ENCODE measurements around the gene CCDC194. TPM values are rescaled to one million over a fixed set of nuclear protein-coding genes. Genes with fewer than 3 reads are reported as not detected.

The CCDC194 gene
- total RNA-seq, 1 donor from 2014 or later = 0.56 TPM

DNA sequence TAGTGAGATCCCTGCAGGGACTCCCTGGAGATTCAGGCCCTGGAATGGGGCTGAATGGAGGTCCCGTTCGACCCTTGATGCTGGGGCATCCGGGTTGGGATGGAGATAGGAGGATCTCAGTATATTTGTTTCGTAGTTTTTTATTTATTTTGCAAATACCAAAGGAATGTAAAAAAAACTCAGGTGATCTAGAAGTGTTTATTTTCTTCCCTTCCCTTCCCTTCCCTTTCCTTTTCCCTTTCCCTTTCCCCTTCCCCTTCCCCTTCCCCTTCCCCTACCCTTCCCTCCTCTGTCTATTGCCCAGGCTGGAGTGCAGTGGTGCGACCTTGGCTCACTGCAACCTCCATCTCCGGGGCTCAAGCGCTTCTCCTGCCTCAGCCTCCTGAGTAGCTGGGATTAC is 52.2 kb downstream of the CCDC194 start:
- Mint-ChIP-seq H3K27ac (no peak overlapping the region), H3K4me3 (no peak overlapping the region), H3K9me3 (no peaks in the 10 kb centered on the region), H3K4me1 (peaks cover 9% of the 10 kb centered on the region), H3K27me3 (ENCODE audit: insufficient read depth, low read depth) (peaks cover 9% of the 10 kb centered on the region), H3K36me3 (no peaks in the 10 kb centered on the region)
- TF ChIP-seq, protein P1, sequence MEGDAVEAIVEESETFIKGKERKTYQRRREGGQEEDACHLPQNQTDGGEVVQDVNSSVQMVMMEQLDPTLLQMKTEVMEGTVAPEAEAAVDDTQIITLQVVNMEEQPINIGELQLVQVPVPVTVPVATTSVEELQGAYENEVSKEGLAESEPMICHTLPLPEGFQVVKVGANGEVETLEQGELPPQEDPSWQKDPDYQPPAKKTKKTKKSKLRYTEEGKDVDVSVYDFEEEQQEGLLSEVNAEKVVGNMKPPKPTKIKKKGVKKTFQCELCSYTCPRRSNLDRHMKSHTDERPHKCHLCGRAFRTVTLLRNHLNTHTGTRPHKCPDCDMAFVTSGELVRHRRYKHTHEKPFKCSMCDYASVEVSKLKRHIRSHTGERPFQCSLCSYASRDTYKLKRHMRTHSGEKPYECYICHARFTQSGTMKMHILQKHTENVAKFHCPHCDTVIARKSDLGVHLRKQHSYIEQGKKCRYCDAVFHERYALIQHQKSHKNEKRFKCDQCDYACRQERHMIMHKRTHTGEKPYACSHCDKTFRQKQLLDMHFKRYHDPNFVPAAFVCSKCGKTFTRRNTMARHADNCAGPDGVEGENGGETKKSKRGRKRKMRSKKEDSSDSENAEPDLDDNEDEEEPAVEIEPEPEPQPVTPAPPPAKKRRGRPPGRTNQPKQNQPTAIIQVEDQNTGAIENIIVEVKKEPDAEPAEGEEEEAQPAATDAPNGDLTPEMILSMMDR (IDR thresholded peaks at IDR 0.05) = no peak
- TF ChIP-seq EZH2 (IDR thresholded peaks at IDR 0.05) = no peak
- no peak for TF ChIP-seq EZH2phosphoT487 (IDR thresholded peaks at IDR 0.05)
- Histone ChIP-seq H3K36me3 (no peaks in the 10 kb centered on the region), H3K4me3 (no peak overlapping the region), H3F3A (ENCODE audit: low read depth) (peaks cover 11% of the 10 kb centered on the region), H3K9me3 (ENCODE audit: low read depth) (no peaks in the 10 kb centered on the region), H3K4me2 (no peak overlapping the region), H4K20me1 (ENCODE audit: low read depth) (no peaks in the 10 kb centered on the region), H2AFZ (replicated peaks) (no peak overlapping the region), H3K79me2 (ENCODE audit: low read depth) (peaks cover 10% of the 10 kb centered on the region), H3K27me3 (no peaks in the 10 kb centered on the region), H3K9ac (no peak overlapping the region), H3K27ac (no peak overlapping the region), H3K4me1 (peaks cover 5% of the 10 kb centered on the region)
- DNase-seq (ENCODE audit: low spot score) = no peak

DNA sequence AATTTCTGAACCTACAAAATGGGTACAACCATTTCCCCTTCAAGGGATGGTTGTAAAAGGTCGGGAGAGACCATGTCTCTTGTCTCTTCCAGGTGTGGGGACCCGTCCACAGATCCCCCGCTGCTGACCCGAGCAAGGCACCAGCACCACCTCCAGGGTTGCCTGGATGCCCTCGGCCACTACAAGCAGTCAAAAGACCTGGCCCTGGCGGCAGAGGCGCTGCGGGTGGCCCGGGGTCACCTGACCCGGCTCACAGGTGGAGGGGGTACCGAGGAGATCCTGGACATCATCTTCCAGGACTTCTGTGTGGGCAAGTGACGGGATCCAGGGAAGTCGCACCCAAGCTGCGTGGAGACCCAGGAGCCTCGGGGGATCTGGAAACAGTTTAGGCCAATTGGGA is 52.6 kb downstream of the CCDC194 start:
- no peak overlapping the region for H3K4me2 ChIP-seq
- H3K79me2 ChIP-seq (ENCODE audit: low read depth) = peaks cover 10% of the 10 kb centered on the region
- no peaks in the 10 kb centered on the region for H3K9me3 ChIP-seq (ENCODE audit: low read depth)
- no peak overlapping the region for H3K4me3 ChIP-seq
- H3K4me1 ChIP-seq = peaks cover 5% of the 10 kb centered on the region
- Mint-ChIP-seq H3K36me3 (no peaks in the 10 kb centered on the region), H3K27me3 (ENCODE audit: insufficient read depth, low read depth) (peaks cover 9% of the 10 kb centered on the region), H3K27ac (no peak overlapping the region), H3K9me3 (no peaks in the 10 kb centered on the region), H3K4me1 (peaks cover 8% of the 10 kb centered on the region), H3K4me3 (no peak overlapping the region)
- no peak for DNase-seq (ENCODE audit: low spot score)
- H3K36me3 ChIP-seq = no peaks in the 10 kb centered on the region
- no peak overlapping the region for H3K27ac ChIP-seq
- no peak overlapping the region for H3K9ac ChIP-seq
- H4K20me1 ChIP-seq (ENCODE audit: low read depth) = no peaks in the 10 kb centered on the region
- H3K27me3 ChIP-seq = no peaks in the 10 kb centered on the region
- no peak overlapping the region for H2AFZ ChIP-seq (replicated peaks)
- peaks cover 15% of the 10 kb centered on the region for H3F3A ChIP-seq (ENCODE audit: low read depth)
- TF ChIP-seq, protein P1 (IDR thresholded peaks at IDR 0.05) = no peak
- no peak for TF ChIP-seq EZH2 (IDR thresholded peaks at IDR 0.05)
- TF ChIP-seq EZH2phosphoT487 (IDR thresholded peaks at IDR 0.05) = no peak

DNA sequence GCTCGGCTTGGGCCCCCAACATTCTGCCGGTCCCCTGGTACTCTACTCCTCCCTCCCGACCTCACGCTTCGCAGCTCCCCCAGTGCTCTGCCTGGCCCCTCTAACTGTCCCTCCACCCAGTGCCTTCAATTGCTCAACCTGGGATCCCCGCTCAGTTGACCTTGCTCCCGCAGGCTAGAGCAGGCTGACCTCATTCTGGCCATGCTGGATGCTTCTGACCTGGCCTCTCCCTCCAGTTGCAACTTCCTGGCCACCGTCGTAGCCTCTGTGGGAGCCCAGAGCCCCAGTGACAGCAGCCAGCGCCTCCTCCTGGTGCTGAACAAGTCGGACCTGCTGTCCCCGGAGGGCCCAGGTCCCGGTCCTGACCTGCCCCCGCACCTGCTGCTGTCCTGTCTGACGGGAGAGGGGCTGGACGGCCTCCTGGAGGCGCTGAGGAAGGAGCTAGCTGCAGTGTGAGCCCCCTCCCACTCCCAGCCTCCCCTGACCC is 53.1 kb downstream of the CCDC194 start:
- peaks cover 5% of the 10 kb centered on the region for H3K4me1 ChIP-seq
- no peaks in the 10 kb centered on the region for H3K27me3 ChIP-seq
- DNase-seq (ENCODE audit: low spot score) = no peak
- H3K36me3 ChIP-seq = no peaks in the 10 kb centered on the region
- Mint-ChIP-seq H3K4me1 (peaks cover 5% of the 10 kb centered on the region), H3K4me3 (no peak overlapping the region), H3K27ac (no peak overlapping the region), H3K36me3 (no peaks in the 10 kb centered on the region), H3K9me3 (no peaks in the 10 kb centered on the region), H3K27me3 (ENCODE audit: insufficient read depth, low read depth) (peaks cover 9% of the 10 kb centered on the region)
- H3K27ac ChIP-seq = no peak overlapping the region
- H3K79me2 ChIP-seq (ENCODE audit: low read depth) = peaks cover 10% of the 10 kb centered on the region
- peaks cover 18% of the 10 kb centered on the region for H3F3A ChIP-seq (ENCODE audit: low read depth)
- no peak overlapping the region for H3K4me2 ChIP-seq
- no peak overlapping the region for H3K4me3 ChIP-seq
- no peaks in the 10 kb centered on the region for H3K9me3 ChIP-seq (ENCODE audit: low read depth)
- TF ChIP-seq, protein P1 (IDR thresholded peaks at IDR 0.05) = no peak
- TF ChIP-seq EZH2phosphoT487 (IDR thresholded peaks at IDR 0.05) (no peak), EZH2 (IDR thresholded peaks at IDR 0.05) (no peak)
- H4K20me1 ChIP-seq (ENCODE audit: low read depth) = no peaks in the 10 kb centered on the region
- H3K9ac ChIP-seq = no peak overlapping the region
- no peak overlapping the region for H2AFZ ChIP-seq (replicated peaks)

Other genes with a start within 250 kb of the CCDC194 start
- 12.1 and 13.6 TPM in 2 replicates for gene USE1, start 178.8 kb downstream of the CCDC194 start, total RNA-seq (ENCODE audit: low replicate concordance)
- 4.6 and 7.7 TPM in 2 replicates for gene OCEL1, start 168.0 kb downstream of the CCDC194 start, total RNA-seq (ENCODE audit: low replicate concordance)
- 14.3 and 67.0 TPM in 2 replicates for gene NR2F6, start 148.3 kb downstream of the CCDC194 start, total RNA-seq (ENCODE audit: low replicate concordance)
- gene USHBP1, start 129.5 kb downstream of the CCDC194 start, total RNA-seq (ENCODE audit: low replicate concordance) = 0.28 and 1.1 TPM in 2 replicates
- 89.8 and 107 TPM in 2 replicates for gene BABAM1, start 126.8 kb downstream of the CCDC194 start, total RNA-seq (ENCODE audit: low replicate concordance)
- 2.3 and 3.3 TPM in 2 replicates for gene ANKLE1, start 112.3 kb downstream of the CCDC194 start, total RNA-seq (ENCODE audit: low replicate concordance)
- 4.6 and 13.3 TPM in 2 replicates for gene ABHD8, start 90.8 kb downstream of the CCDC194 start, total RNA-seq (ENCODE audit: low replicate concordance)
- gene MRPL34, start 88.3 kb downstream of the CCDC194 start, total RNA-seq (ENCODE audit: low replicate concordance) = 25.9 and 38.8 TPM in 2 replicates
- 21.9 and 27.7 TPM in 2 replicates for gene DDA1, start 84.6 kb downstream of the CCDC194 start, total RNA-seq (ENCODE audit: low replicate concordance)
- gene ANO8, start 59.3 kb downstream of the CCDC194 start, total RNA-seq (ENCODE audit: low replicate concordance) = 11.4 and 25.0 TPM in 2 replicates
- 13.2 and 47.6 TPM in 2 replicates for gene GTPBP3, start 56.6 kb downstream of the CCDC194 start, total RNA-seq (ENCODE audit: low replicate concordance)
- 0.11 and 0.37 TPM in 2 replicates for gene PLVAP, start 16.9 kb downstream of the CCDC194 start, total RNA-seq (ENCODE audit: low replicate concordance)
- gene BST2, start 11.4 kb upstream of the CCDC194 start, total RNA-seq (ENCODE audit: low replicate concordance) = 44.8 and 65.5 TPM in 2 replicates
- 33.2 and 88.6 TPM in 2 replicates for gene MVB12A, start 25.9 kb upstream of the CCDC194 start, total RNA-seq (ENCODE audit: low replicate concordance)
- gene TMEM221, start 54.5 kb upstream of the CCDC194 start, total RNA-seq (ENCODE audit: low replicate concordance) = 0.17 and 2.2 TPM in 2 replicates
- gene NXNL1, start 66.7 kb upstream of the CCDC194 start, total RNA-seq (ENCODE audit: low replicate concordance) = not detected in 2 replicates
- 13.9 and 22.4 TPM in 2 replicates for gene SLC27A1, start 76.3 kb upstream of the CCDC194 start, total RNA-seq (ENCODE audit: low replicate concordance)
- 22.8 and 86.0 TPM in 2 replicates for gene PGLS, start 117.5 kb upstream of the CCDC194 start, total RNA-seq (ENCODE audit: low replicate concordance)
- gene COLGALT1, start 161.5 kb upstream of the CCDC194 start, total RNA-seq (ENCODE audit: low replicate concordance) = 38.4 and 60.3 TPM in 2 replicates

Data from neural progenitor cell (in vitro differentiated cells).